HCT116 (cell line): ENCODE results near the gene RTN4IP1. TPM values are rescaled to one million over a fixed set of nuclear protein-coding genes. Genes with fewer than 3 reads are reported as not detected.

Experiments used
- ATAC-seq: fragments of 200-7000 bp; cut with Tn5 transposase; 2 replicates; pipeline ENCODE4 v1.9.1; 2020; ENCODE audit warnings: mild to moderate bottlenecking, moderate library complexity
- BruUV-seq: library from RNA; stranded (reverse); fragments of 400-500 nt; replicated peaks from 2 replicates; lab custom pipeline; 2021; lab: Mats Ljungman, UMichigan
- CTCF ChIA-PET: fragments of 300-600 bp; sonication (Branson Sonifier 250); formaldehyde crosslinking; loops from one replicate; lab custom pipeline; 2021; ENCODE audit warnings: antibody characterized with exemption; lab: Charles Lee
- POLR2A ChIA-PET: fragments of 300-600, 350-600 bp; sonication (Branson Sonifier 250); formaldehyde crosslinking; loops from one replicate; lab custom pipeline; 2021; ENCODE audit warnings: antibody characterized with exemption; lab: Charles Lee
- RAD21 ChIA-PET, 2 experiments: fragments of 300-600 bp; sonication (Branson Sonifier 250); formaldehyde crosslinking; loops; one replicate each; lab custom pipeline; 2023; ENCODE audit warnings: low total read pairs in 2 of 2; ENCODE audit not compliant: uncharacterized antibody in 2 of 2, unreplicated experiment in 2 of 2, low non-redundant PET in 1 of 2; lab: Charles Lee
- DNase-seq: peaks from one replicate; pipeline ENCODE4 v3.0.0-alpha.2; 2010; ENCODE audit warnings: low read depth, low spot score
- H2AFZ ChIP-seq: fragments of 200-600 bp; shearing (Covaris generic), sonication (generic); 2 replicates; pipeline ENCODE4 v1.6.1; 2017; ENCODE audit warnings: low read depth, mixed run types, mixed read lengths, antibody characterized with exemption, low read length; ENCODE audit not compliant: poor library complexity, severe bottlenecking
- H3K27ac ChIP-seq: 2 replicates; pipeline ENCODE4 v1.5.1; 2012; ENCODE audit warnings: low read depth, low read length
- H3K27me3 ChIP-seq: fragments of 200-600 bp; sonication (generic); 2 replicates; pipeline ENCODE4 v1.6.1; 2016; ENCODE audit warnings: mixed run types, low read length, mixed read lengths; ENCODE audit not compliant: insufficient read depth
- H3K36me3 ChIP-seq, 2 experiments: fragments of 200-500 bp in 1 of 2; fragments of 200-600 bp in 1 of 2; sonication (Bioruptor generic) in 1 of 2; sonication (generic) in 1 of 2; 2 replicates each; pipeline versions ENCODE4 v1.5.1 to v1.6.1; 2014 to 2016; ENCODE audit warnings: low read length in 2 of 2, inconsistent platforms in 1 of 2, mixed read lengths in 1 of 2, mixed run types in 1 of 2; ENCODE audit not compliant: insufficient read depth in 2 of 2, control insufficient read depth in 1 of 2
- H3K4me1 ChIP-seq, 2 experiments: fragments of 200-600 bp in 1 of 2; sonication (generic) in 1 of 2; 2 replicates each; pipeline versions ENCODE4 v1.5.1 to v1.6.1; 2012 to 2017; ENCODE audit warnings: low read length in 2 of 2, inconsistent platforms in 1 of 2, mild to moderate bottlenecking in 1 of 2, mixed read lengths in 1 of 2, mixed run types in 1 of 2, moderate library complexity in 1 of 2; ENCODE audit not compliant: insufficient read depth in 2 of 2, control insufficient read depth in 1 of 2
- H3K4me2 ChIP-seq: fragments of 200-600 bp; sonication (generic); 2 replicates; pipeline ENCODE4 v1.6.1; 2017; ENCODE audit warnings: mixed run types, low read length, mixed read lengths
- H3K4me3 ChIP-seq, 2 experiments: fragments of 200-600 bp in 1 of 2; sonication (generic) in 1 of 2; replicated peaks in 1 of 2; 2 replicates each; pipeline ENCODE4 v1.5.1; 2011 to 2016; ENCODE audit warnings: low read length in 2 of 2, control low read depth in 1 of 2, low read depth in 1 of 2, mild to moderate bottlenecking in 1 of 2, mixed read lengths in 1 of 2, mixed run types in 1 of 2
- H3K79me2 ChIP-seq: fragments of 200-600 bp; sonication (generic); 2 replicates; pipeline ENCODE4 v1.6.1; 2017; ENCODE audit warnings: mild to moderate bottlenecking, mixed run types, low read length, moderate library complexity, mixed read lengths; ENCODE audit not compliant: insufficient read depth
- H3K9ac ChIP-seq: fragments of 200-600 bp; sonication (generic); 2 replicates; pipeline ENCODE4 v1.6.1; 2016; ENCODE audit warnings: low read length, mixed read lengths
- H3K9me2 ChIP-seq: fragments of 200-600 bp; sonication (generic), shearing (Covaris generic); 2 replicates; pipeline ENCODE4 v1.6.1; 2017; ENCODE audit warnings: mixed run types, mild to moderate bottlenecking, moderate library complexity; ENCODE audit not compliant: insufficient read depth
- H3K9me3 ChIP-seq, 2 experiments: fragments of 200-500 bp in 1 of 2; fragments of 200-600 bp in 1 of 2; sonication (Bioruptor generic) in 1 of 2; sonication (generic) in 1 of 2; 2 replicates each; pipeline ENCODE4 v1.6.1; 2014 to 2017; ENCODE audit warnings: low read length in 2 of 2, mixed read lengths in 2 of 2, inconsistent platforms in 1 of 2, low read depth in 1 of 2, mild to moderate bottlenecking in 1 of 2, mixed run types in 1 of 2, moderate library complexity in 1 of 2; ENCODE audit not compliant: control insufficient read depth in 1 of 2, insufficient read depth in 1 of 2
- H4K20me1 ChIP-seq: fragments of 200-600 bp; sonication (generic), shearing (Covaris generic); 2 replicates; pipeline ENCODE4 v1.6.1; 2017; ENCODE audit warnings: mixed run types, mild to moderate bottlenecking, moderate library complexity; ENCODE audit not compliant: insufficient read depth
- EZH2 ChIP-seq: fragments of 200-600 bp; sonication (generic); IDR thresholded peaks from 2 replicates; pipeline ENCODE4 v1.6.1; 2017; ENCODE audit warnings: antibody characterized with exemption, mixed run types
- EZH2phosphoT487 ChIP-seq: fragments of 200-600 bp; IDR thresholded peaks from 2 replicates; pipeline ENCODE4 v1.6.1; 2018; ENCODE audit warnings: antibody characterized with exemption, borderline replicate concordance
- SIN3A ChIP-seq: IDR thresholded peaks from 2 replicates; pipeline ENCODE4 v1.6.1; 2012; ENCODE audit warnings: low read depth
- TCF7L2 ChIP-seq: IDR thresholded peaks from 2 replicates; pipeline ENCODE4 v1.7.0; 2011; ENCODE audit warnings: borderline replicate concordance, inconsistent platforms; ENCODE audit not compliant: insufficient read depth, insufficient read length; ENCODE audit errors: extremely low read depth
- ZFX ChIP-seq: fragments of 450-650 bp; IDR thresholded peaks from 2 replicates; pipeline ENCODE4 v1.6.1; 2017
- intact Hi-C: fragments of 100-400 bp; cut with micrococcal nuclease; formaldehyde crosslinking; loops from 2 replicates; pipeline ENCODE4 v1.10.0; 2022
- total RNA-seq: library from RNA; stranded (reverse); gene quantifications from one replicate; pipeline ENCODE4 v1.2.1, GENCODE V29; 2021; ENCODE audit not compliant: unreplicated experiment
- TF ChIP-seq, protein P1 (sequence below): IDR thresholded peaks from 2 replicates; pipeline ENCODE4 v1.6.1; 2012

Gene RTN4IP1
- total RNA-seq, 1 experiment from 2014 or later = 9.1 TPM

DNA sequence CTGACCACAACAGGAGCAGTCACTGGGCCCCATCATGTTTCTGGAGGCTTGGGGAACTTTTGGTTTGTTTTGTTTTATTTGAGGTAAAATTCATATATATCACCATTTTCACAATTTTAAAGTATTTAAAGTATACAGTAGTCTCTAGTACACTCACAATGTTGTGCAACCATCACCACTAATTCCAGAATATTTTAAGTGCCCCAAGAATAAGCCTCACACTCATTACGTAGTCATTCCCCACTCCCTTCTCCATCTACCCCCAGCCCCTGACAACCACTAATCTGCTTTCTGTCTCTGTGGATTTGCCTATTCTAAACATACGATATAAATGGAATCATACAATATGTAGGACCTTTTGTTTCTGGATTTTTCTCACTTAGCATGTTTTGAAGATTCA is 29.0 kb downstream of the RTN4IP1 start:
- Histone ChIP-seq H3K9me2 (no peaks in the 10 kb centered on the region), H4K20me1 (no peaks in the 10 kb centered on the region), H3K36me3 (no peaks in the 10 kb centered on the region), H3K4me1 (no peaks in the 10 kb centered on the region), H3K27me3 (no peaks in the 10 kb centered on the region), H3K9ac (no peak overlapping the region), H3K4me2 (no peak overlapping the region), H2AFZ (no peak overlapping the region), H3K79me2 (no peaks in the 10 kb centered on the region), H3K9me3 (no peaks in the 10 kb centered on the region), H3K27ac (no peak overlapping the region), H3K4me3 (no peak overlapping the region)
- TF ChIP-seq EZH2phosphoT487 (no peak), SIN3A (no peak)
- TF ChIP-seq, protein P1, sequence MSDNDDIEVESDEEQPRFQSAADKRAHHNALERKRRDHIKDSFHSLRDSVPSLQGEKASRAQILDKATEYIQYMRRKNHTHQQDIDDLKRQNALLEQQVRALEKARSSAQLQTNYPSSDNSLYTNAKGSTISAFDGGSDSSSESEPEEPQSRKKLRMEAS = no peak
- intact Hi-C loops = no loop called here
- BruUV-seq = no TSS peak
- ChIA-PET RAD21 (no interaction called here), CTCF (no interaction called here), POLR2A (no interaction called here)
- DNase-seq (no peak), ATAC-seq (no peak)

DNA sequence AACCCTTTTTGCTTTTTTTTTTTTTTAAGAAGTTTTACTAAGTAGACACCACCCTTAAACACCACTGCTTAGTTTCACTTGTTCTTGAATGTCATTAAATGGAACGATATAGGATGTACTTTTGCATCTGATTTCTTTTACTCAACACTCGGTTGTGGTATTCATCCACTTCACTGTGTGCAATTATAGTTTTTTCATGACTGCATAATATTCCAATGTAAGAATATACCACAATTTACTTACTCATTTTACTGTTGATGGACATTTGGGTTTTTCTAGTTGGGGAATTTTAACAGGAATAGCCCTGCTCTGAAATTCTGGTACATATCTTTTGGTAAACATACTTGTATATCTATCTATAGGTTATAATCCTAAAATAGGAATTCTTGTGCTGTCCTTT is 29.9 kb downstream of the RTN4IP1 start:
- ATAC-seq (no peak), DNase-seq (no peak)
- Histone ChIP-seq H3K9me2 (no peaks in the 10 kb centered on the region), H2AFZ (no peak overlapping the region), H3K4me1 (no peaks in the 10 kb centered on the region), H3K4me2 (no peak overlapping the region), H3K36me3 (no peaks in the 10 kb centered on the region), H3K79me2 (no peaks in the 10 kb centered on the region), H4K20me1 (no peaks in the 10 kb centered on the region), H3K9me3 (no peaks in the 10 kb centered on the region), H3K4me3 (no peak overlapping the region), H3K27me3 (no peaks in the 10 kb centered on the region), H3K9ac (no peak overlapping the region), H3K27ac (no peak overlapping the region)
- CTCF ChIA-PET = no interaction called here
- POLR2A ChIA-PET = no interaction called here
- intact Hi-C loops = no loop called here
- no TSS peak for BruUV-seq
- no peak for TF ChIP-seq ZFX
- no peak for TF ChIP-seq TCF7L2
- no peak for TF ChIP-seq EZH2
- RAD21 ChIA-PET = no interaction called here
